Measurements from ENCODE around the gene TRMT1. TPM values are rescaled to one million over a fixed set of nuclear protein-coding genes. Genes with fewer than 3 reads are reported as not detected.

TRMT1 gene
- total RNA-seq, 1 experiment from 2014 or later, result 106 TPM

- no peak for TF ChIP-seq GRHL2 (CRISPR knock-in tag; IDR thresholded peaks at IDR 0.05; ENCODE audit: insufficient replicate concordance, severe bottlenecking)
- TF ChIP-seq, protein P1, sequence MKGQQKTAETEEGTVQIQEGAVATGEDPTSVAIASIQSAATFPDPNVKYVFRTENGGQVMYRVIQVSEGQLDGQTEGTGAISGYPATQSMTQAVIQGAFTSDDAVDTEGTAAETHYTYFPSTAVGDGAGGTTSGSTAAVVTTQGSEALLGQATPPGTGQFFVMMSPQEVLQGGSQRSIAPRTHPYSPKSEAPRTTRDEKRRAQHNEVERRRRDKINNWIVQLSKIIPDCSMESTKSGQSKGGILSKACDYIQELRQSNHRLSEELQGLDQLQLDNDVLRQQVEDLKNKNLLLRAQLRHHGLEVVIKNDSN (CRISPR knock-in tag; IDR thresholded peaks at IDR 0.05), result no peak
- no peak for TF ChIP-seq CTCF (IDR thresholded peaks at IDR 0.05)
- TF ChIP-seq, protein P2, sequence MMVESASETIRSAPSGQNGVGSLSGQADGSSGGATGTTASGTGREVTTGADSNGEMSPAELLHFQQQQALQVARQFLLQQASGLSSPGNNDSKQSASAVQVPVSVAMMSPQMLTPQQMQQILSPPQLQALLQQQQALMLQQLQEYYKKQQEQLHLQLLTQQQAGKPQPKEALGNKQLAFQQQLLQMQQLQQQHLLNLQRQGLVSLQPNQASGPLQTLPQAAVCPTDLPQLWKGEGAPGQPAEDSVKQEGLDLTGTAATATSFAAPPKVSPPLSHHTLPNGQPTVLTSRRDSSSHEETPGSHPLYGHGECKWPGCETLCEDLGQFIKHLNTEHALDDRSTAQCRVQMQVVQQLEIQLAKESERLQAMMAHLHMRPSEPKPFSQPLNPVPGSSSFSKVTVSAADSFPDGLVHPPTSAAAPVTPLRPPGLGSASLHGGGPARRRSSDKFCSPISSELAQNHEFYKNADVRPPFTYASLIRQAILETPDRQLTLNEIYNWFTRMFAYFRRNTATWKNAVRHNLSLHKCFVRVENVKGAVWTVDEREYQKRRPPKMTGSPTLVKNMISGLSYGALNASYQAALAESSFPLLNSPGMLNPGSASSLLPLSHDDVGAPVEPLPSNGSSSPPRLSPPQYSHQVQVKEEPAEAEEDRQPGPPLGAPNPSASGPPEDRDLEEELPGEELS (CRISPR knock-in tag; IDR thresholded peaks at IDR 0.05), result no peak
- no peak for TF ChIP-seq OVOL2 (CRISPR knock-in tag; IDR thresholded peaks at IDR 0.05; ENCODE audit: borderline replicate concordance)
Observed at GRCh38 chr19:13110099-13110610, 6.4 kb downstream of the TRMT1 start (continued).

GRCh38 chr19:13109361-13110098 is 7.0 kb downstream of the TRMT1 start:
- H3K36me3 Mint-ChIP-seq, result peaks cover 13% of the 10 kb centered on the region
- H3K4me1 Mint-ChIP-seq, result no peaks in the 10 kb centered on the region
- TF ChIP-seq, protein P3, sequence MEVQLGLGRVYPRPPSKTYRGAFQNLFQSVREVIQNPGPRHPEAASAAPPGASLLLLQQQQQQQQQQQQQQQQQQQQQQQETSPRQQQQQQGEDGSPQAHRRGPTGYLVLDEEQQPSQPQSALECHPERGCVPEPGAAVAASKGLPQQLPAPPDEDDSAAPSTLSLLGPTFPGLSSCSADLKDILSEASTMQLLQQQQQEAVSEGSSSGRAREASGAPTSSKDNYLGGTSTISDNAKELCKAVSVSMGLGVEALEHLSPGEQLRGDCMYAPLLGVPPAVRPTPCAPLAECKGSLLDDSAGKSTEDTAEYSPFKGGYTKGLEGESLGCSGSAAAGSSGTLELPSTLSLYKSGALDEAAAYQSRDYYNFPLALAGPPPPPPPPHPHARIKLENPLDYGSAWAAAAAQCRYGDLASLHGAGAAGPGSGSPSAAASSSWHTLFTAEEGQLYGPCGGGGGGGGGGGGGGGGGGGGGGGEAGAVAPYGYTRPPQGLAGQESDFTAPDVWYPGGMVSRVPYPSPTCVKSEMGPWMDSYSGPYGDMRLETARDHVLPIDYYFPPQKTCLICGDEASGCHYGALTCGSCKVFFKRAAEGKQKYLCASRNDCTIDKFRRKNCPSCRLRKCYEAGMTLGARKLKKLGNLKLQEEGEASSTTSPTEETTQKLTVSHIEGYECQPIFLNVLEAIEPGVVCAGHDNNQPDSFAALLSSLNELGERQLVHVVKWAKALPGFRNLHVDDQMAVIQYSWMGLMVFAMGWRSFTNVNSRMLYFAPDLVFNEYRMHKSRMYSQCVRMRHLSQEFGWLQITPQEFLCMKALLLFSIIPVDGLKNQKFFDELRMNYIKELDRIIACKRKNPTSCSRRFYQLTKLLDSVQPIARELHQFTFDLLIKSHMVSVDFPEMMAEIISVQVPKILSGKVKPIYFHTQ (CRISPR knock-in tag; IDR thresholded peaks at IDR 0.05), result no peak
- TF ChIP-seq JUN (CRISPR knock-in tag; IDR thresholded peaks at IDR 0.05), result no peak
- TF ChIP-seq NFATC4 (CRISPR knock-in tag; IDR thresholded peaks at IDR 0.05), result no peak
- TF ChIP-seq, protein P4, sequence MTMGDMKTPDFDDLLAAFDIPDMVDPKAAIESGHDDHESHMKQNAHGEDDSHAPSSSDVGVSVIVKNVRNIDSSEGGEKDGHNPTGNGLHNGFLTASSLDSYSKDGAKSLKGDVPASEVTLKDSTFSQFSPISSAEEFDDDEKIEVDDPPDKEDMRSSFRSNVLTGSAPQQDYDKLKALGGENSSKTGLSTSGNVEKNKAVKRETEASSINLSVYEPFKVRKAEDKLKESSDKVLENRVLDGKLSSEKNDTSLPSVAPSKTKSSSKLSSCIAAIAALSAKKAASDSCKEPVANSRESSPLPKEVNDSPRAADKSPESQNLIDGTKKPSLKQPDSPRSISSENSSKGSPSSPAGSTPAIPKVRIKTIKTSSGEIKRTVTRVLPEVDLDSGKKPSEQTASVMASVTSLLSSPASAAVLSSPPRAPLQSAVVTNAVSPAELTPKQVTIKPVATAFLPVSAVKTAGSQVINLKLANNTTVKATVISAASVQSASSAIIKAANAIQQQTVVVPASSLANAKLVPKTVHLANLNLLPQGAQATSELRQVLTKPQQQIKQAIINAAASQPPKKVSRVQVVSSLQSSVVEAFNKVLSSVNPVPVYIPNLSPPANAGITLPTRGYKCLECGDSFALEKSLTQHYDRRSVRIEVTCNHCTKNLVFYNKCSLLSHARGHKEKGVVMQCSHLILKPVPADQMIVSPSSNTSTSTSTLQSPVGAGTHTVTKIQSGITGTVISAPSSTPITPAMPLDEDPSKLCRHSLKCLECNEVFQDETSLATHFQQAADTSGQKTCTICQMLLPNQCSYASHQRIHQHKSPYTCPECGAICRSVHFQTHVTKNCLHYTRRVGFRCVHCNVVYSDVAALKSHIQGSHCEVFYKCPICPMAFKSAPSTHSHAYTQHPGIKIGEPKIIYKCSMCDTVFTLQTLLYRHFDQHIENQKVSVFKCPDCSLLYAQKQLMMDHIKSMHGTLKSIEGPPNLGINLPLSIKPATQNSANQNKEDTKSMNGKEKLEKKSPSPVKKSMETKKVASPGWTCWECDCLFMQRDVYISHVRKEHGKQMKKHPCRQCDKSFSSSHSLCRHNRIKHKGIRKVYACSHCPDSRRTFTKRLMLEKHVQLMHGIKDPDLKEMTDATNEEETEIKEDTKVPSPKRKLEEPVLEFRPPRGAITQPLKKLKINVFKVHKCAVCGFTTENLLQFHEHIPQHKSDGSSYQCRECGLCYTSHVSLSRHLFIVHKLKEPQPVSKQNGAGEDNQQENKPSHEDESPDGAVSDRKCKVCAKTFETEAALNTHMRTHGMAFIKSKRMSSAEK (CRISPR knock-in tag; IDR thresholded peaks at IDR 0.05; ENCODE audit: borderline replicate concordance), result no peak
- DNase-seq (ENCODE audit: low spot score), result no peak
- no peaks in the 10 kb centered on the region for H3K9me3 Mint-ChIP-seq
- no peak overlapping the region for H3K4me3 Mint-ChIP-seq
- no peak overlapping the region for H3K27ac Mint-ChIP-seq
- ChIA-PET CTCF (interaction anchor here (0.9 to 1.0 kb wide), 2 partner anchors 56 to 132 kb away, joined by 3 to 5 read pairs; no protein-coding TSS in a partner anchor), POLR2A (no interaction called here)
- no peak for ATAC-seq
- no peaks in the 10 kb centered on the region for H3K27me3 Mint-ChIP-seq (ENCODE audit: low read depth)

Data from WTC11 (cell line).